NT2/D1 (cell line): ENCODE measurements around the gene BAG5.

ENCODE experiments used
- SUZ12 ChIP-seq: IDR thresholded peaks from 2 replicates; pipeline ENCODE4 v1.6.1; 2011; ENCODE audit not compliant: insufficient read length, insufficient read depth; ENCODE audit errors: extremely low read depth
- YY1 ChIP-seq: IDR thresholded peaks from 2 replicates; pipeline ENCODE4 v1.6.1; 2011; ENCODE audit not compliant: insufficient read length, insufficient read depth

DNA sequence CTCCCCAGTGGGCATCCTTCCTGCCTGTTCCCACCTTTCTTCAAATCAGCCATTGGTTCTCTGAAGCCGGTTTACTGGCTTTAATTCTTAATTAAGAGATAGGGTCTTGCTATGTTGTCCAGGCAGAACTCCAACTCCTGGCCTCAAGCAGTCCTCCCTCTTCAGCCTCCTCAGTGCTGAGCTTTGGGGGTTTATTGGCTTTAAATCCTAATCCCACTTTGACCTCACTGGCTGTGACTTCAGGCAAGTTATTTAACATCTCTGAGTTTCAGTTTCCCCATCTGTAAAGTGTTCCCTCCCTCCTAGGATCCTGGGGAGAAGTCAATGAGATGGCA, 35.6 kb downstream of the BAG5 start:
- TF ChIP-seq YY1: no peak
- TF ChIP-seq SUZ12: no peak
